ENCODE data around the gene PRIM1.

Gene PRIM1

DNA sequence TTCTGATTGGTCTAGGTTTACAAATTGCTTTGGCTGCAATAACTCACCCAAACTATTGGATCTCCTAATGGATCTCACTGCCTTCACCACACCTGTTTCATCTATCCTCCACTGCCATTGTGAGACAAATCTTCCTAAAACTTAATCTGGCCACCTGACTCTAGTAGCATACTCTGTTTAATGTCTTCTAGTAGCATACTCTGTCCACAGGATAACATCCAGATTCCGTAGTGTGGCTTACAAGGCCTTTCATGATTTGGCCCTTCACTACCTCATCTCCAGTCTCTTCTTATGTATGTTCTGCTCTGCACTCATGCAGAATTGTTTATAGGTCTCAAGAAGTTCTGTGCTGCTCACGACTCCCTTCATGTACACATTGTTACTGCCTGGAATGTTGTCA, 21.0 kb upstream of the PRIM1 start:
- TF ChIP-seq EGR1 (IDR thresholded peaks at IDR 0.05) (no peak), FOXM1 (IDR thresholded peaks at IDR 0.05; ENCODE audit: borderline replicate concordance, low read depth) (no peak), YY1 (IDR thresholded peaks at IDR 0.05; ENCODE audit: low read depth) (no peak), CEBPB (IDR thresholded peaks at IDR 0.05) (no peak), TCF12 (IDR thresholded peaks at IDR 0.05; ENCODE audit: low read depth) (no peak), NFIC (IDR thresholded peaks at IDR 0.05) (no peak), ZBTB7A (IDR thresholded peaks at IDR 0.05; ENCODE audit: low read depth) (no peak), RAD21 (IDR thresholded peaks at IDR 0.05; ENCODE audit: low read depth) (no peak), EP300 (IDR thresholded peaks at IDR 0.05; ENCODE audit: borderline replicate concordance) (no peak)
- TF ChIP-seq, protein P1, sequence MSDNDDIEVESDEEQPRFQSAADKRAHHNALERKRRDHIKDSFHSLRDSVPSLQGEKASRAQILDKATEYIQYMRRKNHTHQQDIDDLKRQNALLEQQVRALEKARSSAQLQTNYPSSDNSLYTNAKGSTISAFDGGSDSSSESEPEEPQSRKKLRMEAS (IDR thresholded peaks at IDR 0.05), result no peak
- TF ChIP-seq, protein P2, sequence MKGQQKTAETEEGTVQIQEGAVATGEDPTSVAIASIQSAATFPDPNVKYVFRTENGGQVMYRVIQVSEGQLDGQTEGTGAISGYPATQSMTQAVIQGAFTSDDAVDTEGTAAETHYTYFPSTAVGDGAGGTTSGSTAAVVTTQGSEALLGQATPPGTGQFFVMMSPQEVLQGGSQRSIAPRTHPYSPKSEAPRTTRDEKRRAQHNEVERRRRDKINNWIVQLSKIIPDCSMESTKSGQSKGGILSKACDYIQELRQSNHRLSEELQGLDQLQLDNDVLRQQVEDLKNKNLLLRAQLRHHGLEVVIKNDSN (IDR thresholded peaks at IDR 0.05), result no peak

DNA sequence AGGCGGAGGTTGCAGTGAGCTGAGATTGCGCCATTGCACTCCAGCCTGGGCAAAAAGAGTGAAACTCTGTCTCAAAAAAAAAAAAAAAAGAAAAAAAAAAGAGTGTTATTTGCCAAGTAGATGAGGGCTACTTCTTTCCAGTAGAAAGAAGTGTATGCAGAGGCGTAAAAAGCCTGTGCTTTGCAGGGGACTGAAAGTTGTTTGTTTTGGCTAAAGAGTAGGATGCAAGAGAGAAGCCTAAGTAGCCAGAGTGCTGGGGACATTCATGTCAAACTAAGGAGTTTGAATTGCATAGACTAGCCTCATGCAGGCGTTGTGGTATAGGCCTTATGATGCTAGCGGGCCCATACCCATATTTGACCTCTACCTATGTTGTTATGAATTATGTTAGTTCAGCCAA, 20.5 kb upstream of the PRIM1 start:
- TF ChIP-seq, protein P1 (IDR thresholded peaks at IDR 0.05), result no peak
- no peak for TF ChIP-seq TAF1 (IDR thresholded peaks at IDR 0.05; ENCODE audit: low read depth)
- TF ChIP-seq YY1 (IDR thresholded peaks at IDR 0.05; ENCODE audit: low read depth), result no peak
- TF ChIP-seq CEBPB (IDR thresholded peaks at IDR 0.05), result no peak

DNA sequence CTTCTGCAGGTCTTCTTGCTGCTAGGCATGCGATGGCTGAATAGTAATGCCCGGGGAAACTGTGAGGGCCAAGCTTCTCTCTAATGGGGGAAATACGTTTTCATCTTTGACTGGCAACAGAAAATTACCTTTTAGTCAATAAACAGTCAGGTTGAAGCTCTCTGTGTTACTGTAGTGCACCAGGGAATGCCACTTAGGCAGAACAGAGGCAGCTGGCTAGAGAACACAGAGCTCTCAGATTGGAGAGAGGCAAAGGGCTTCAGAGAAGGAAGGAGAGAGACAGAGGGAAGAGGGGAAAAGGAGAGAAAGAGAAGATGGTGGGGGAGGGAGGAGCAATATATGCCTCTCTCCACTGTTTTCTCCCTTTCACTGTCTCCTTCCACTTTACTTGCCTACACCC, 17.7 kb upstream of the PRIM1 start:
- TF ChIP-seq, protein P2 (IDR thresholded peaks at IDR 0.05), result no peak
- TF ChIP-seq ZBTB7A (IDR thresholded peaks at IDR 0.05; ENCODE audit: low read depth) (no peak), EP300 (IDR thresholded peaks at IDR 0.05; ENCODE audit: borderline replicate concordance) (no peak), TEAD4 (IDR thresholded peaks at IDR 0.05) (no peak), FOXM1 (IDR thresholded peaks at IDR 0.05; ENCODE audit: borderline replicate concordance, low read depth) (no peak), RAD21 (IDR thresholded peaks at IDR 0.05; ENCODE audit: low read depth) (no peak), EGR1 (IDR thresholded peaks at IDR 0.05) (no peak), CEBPB (IDR thresholded peaks at IDR 0.05) (no peak), NFIC (IDR thresholded peaks at IDR 0.05) (no peak), CREB1 (IDR thresholded peaks at IDR 0.05; ENCODE audit: low read depth) (no peak), YY1 (IDR thresholded peaks at IDR 0.05; ENCODE audit: low read depth) (no peak), TAF1 (IDR thresholded peaks at IDR 0.05; ENCODE audit: low read depth) (no peak), TCF12 (IDR thresholded peaks at IDR 0.05; ENCODE audit: low read depth) (no peak)
- TF ChIP-seq, protein P3, sequence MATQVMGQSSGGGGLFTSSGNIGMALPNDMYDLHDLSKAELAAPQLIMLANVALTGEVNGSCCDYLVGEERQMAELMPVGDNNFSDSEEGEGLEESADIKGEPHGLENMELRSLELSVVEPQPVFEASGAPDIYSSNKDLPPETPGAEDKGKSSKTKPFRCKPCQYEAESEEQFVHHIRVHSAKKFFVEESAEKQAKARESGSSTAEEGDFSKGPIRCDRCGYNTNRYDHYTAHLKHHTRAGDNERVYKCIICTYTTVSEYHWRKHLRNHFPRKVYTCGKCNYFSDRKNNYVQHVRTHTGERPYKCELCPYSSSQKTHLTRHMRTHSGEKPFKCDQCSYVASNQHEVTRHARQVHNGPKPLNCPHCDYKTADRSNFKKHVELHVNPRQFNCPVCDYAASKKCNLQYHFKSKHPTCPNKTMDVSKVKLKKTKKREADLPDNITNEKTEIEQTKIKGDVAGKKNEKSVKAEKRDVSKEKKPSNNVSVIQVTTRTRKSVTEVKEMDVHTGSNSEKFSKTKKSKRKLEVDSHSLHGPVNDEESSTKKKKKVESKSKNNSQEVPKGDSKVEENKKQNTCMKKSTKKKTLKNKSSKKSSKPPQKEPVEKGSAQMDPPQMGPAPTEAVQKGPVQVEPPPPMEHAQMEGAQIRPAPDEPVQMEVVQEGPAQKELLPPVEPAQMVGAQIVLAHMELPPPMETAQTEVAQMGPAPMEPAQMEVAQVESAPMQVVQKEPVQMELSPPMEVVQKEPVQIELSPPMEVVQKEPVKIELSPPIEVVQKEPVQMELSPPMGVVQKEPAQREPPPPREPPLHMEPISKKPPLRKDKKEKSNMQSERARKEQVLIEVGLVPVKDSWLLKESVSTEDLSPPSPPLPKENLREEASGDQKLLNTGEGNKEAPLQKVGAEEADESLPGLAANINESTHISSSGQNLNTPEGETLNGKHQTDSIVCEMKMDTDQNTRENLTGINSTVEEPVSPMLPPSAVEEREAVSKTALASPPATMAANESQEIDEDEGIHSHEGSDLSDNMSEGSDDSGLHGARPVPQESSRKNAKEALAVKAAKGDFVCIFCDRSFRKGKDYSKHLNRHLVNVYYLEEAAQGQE (IDR thresholded peaks at IDR 0.05; ENCODE audit: low read depth), result no peak
- TF ChIP-seq, protein P1 (IDR thresholded peaks at IDR 0.05), result no peak

DNA sequence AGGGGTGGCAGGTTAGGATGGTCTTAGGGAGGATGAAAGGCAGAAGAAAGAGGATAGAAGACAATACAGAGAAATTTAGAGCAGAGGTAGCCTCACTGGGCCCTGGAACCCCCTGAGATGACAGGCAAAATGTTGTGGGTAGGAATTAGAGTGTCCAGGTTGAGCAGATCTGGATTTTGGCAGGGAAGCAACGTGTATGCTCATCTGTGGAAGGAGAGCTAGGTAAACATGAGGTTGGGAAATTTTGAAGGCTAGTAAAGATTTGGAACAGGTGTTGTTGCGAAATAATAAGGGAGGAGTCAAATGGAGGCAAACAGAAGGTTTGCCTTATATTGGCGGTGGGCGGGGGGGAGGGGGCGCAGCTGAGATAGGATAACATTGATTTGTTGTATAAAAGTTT, 16.3 kb upstream of the PRIM1 start:
- TF ChIP-seq CEBPB (IDR thresholded peaks at IDR 0.05) (peak; percentile 81), CREB1 (IDR thresholded peaks at IDR 0.05; ENCODE audit: low read depth) (no peak), YY1 (IDR thresholded peaks at IDR 0.05; ENCODE audit: low read depth) (no peak), FOXM1 (IDR thresholded peaks at IDR 0.05; ENCODE audit: borderline replicate concordance, low read depth) (no peak), EP300 (IDR thresholded peaks at IDR 0.05; ENCODE audit: borderline replicate concordance) (no peak), NFIC (IDR thresholded peaks at IDR 0.05) (no peak), TEAD4 (IDR thresholded peaks at IDR 0.05) (no peak)
- TF ChIP-seq, protein P2 (IDR thresholded peaks at IDR 0.05), result no peak

DNA sequence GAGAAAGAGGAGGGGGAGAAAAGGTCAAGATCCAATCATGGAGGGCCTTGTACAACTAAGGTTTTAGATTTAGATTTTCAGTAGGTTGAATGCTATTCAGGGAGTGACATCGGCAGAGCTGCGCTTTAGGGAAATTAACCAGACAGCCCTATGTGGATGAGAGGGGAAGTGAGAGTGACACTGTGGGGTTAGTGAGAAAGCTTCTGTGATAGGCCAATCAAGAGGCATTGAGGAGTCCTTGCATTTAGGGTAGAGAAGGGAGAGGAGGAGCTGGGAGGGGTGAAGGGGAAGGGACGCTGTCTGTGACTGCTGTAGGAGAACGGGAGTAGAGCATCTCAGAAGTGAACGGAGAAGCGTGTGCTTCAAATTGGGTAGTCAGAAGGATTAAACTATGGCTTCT, 14.4 kb upstream of the PRIM1 start:
- TF ChIP-seq RAD21 (IDR thresholded peaks at IDR 0.05; ENCODE audit: low read depth), result no peak
- TF ChIP-seq YY1 (IDR thresholded peaks at IDR 0.05; ENCODE audit: low read depth), result no peak
- no peak for TF ChIP-seq TAF1 (IDR thresholded peaks at IDR 0.05; ENCODE audit: low read depth)
- no peak for TF ChIP-seq EP300 (IDR thresholded peaks at IDR 0.05; ENCODE audit: borderline replicate concordance)
- no peak for TF ChIP-seq TEAD4 (IDR thresholded peaks at IDR 0.05)
- TF ChIP-seq CREB1 (IDR thresholded peaks at IDR 0.05; ENCODE audit: low read depth), result no peak
- no peak for TF ChIP-seq NFIC (IDR thresholded peaks at IDR 0.05)
- TF ChIP-seq CEBPB (IDR thresholded peaks at IDR 0.05), result no peak
- TF ChIP-seq, protein P2 (IDR thresholded peaks at IDR 0.05), result no peak
- TF ChIP-seq ZBTB7A (IDR thresholded peaks at IDR 0.05; ENCODE audit: low read depth), result no peak

DNA sequence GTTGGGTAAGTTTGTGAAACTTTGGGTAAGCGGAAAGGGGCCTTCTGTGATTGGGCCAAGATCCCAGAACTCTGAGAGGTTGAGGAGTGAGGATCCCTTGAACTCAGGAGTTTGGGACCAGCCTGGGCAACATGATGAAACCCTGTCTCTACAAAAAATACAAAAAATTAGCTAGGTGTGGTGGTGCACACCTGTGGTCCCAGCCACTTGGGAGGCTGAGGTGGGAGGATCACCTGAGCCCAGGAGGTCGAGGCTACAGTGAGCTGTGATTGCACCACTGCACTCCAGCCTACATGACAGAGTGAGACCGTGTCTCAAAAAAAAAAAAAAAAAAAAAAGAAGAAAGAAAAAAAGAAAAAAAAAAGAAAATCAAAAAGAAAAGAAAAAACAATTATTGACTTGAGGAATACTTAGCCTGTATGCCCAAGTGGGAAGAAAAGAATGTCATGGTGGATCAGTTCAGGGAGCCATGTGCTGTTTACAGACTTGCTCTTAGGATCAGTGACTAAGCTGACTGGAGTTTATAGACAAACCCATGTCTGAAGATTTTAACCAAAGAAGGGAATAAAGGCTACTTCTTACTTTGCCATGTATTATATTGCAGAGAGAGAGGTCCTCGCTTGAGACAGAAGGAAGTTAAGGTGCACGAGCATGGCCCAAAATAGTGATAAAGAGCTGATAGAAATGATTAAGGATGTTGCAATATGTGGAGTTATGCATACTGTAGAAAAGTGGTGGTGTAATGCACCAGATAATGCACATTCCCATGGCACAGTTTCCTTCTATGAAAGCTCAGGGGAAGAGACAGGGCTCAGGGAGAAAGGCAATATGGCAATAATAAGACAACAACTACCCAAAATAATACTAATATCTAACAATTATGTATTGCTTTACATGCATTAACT, 11.9 kb upstream of the PRIM1 start:
- TF ChIP-seq FOXM1 (IDR thresholded peaks at IDR 0.05; ENCODE audit: borderline replicate concordance, low read depth), result no peak
- no peak for TF ChIP-seq TCF12 (IDR thresholded peaks at IDR 0.05; ENCODE audit: low read depth)
- TF ChIP-seq YY1 (IDR thresholded peaks at IDR 0.05; ENCODE audit: low read depth), result no peak
- no peak for TF ChIP-seq NFIC (IDR thresholded peaks at IDR 0.05)
- TF ChIP-seq RAD21 (IDR thresholded peaks at IDR 0.05; ENCODE audit: low read depth), result no peak
- no peak for TF ChIP-seq ZBTB7A (IDR thresholded peaks at IDR 0.05; ENCODE audit: low read depth)
- TF ChIP-seq EP300 (IDR thresholded peaks at IDR 0.05; ENCODE audit: borderline replicate concordance), result no peak
- TF ChIP-seq, protein P2 (IDR thresholded peaks at IDR 0.05), result no peak
- TF ChIP-seq TEAD4 (IDR thresholded peaks at IDR 0.05), result no peak
- TF ChIP-seq CEBPB (IDR thresholded peaks at IDR 0.05), result no peak
- TF ChIP-seq, protein P3 (IDR thresholded peaks at IDR 0.05; ENCODE audit: low read depth), result no peak
- TF ChIP-seq, protein P1 (IDR thresholded peaks at IDR 0.05), result no peak
- no peak for TF ChIP-seq TAF1 (IDR thresholded peaks at IDR 0.05; ENCODE audit: low read depth)
- TF ChIP-seq EGR1 (IDR thresholded peaks at IDR 0.05), result no peak
- no peak for TF ChIP-seq CREB1 (IDR thresholded peaks at IDR 0.05; ENCODE audit: low read depth)
